IMR-90 (cell line): ENCODE measurements around the gene CTDP1.

Source experiments
- CTCF ChIP-seq: conservative IDR thresholded peaks from 2 replicates; pipeline ENCODE4 v1.5.1; 2012; ENCODE audit warnings: mild to moderate bottlenecking, low read depth, low read length, improper control_type of control experiment
- MXI1 ChIP-seq: IDR thresholded peaks from 2 replicates; pipeline ENCODE4 v1.6.1; 2012; ENCODE audit warnings: low read depth, mild to moderate bottlenecking, low read length, moderate library complexity, borderline replicate concordance
- POLR2A ChIP-seq: IDR thresholded peaks from 2 replicates; pipeline ENCODE4 v1.6.1; 2012; ENCODE audit warnings: mild to moderate bottlenecking, low read depth, low read length

GRCh38 chr18:79634186-79634585 lies 45.4 kb upstream of the CTDP1 start:
- no peak for TF ChIP-seq POLR2A
- no peak for TF ChIP-seq CTCF
- no peak for TF ChIP-seq MXI1
